Duodenal mucosa (tissue), 2 donors: Measurements from ENCODE around the gene HPCAL4.

Source experiments
- H3K27ac ChIP-seq: one replicate; pipeline ENCODE4 v1.7.0; 2013; ENCODE audit warnings: low read depth, low read length
- H3K27me3 ChIP-seq, 2 donors: one replicate each; pipeline ENCODE4 v1.7.0; 2013; ENCODE audit warnings: low read length in 2 of 2, control low read depth in 1 of 2; ENCODE audit not compliant: insufficient read depth in 2 of 2, control insufficient read depth in 1 of 2
- H3K36me3 ChIP-seq, 2 donors: one replicate each; pipeline ENCODE4 v1.7.0; 2013; ENCODE audit warnings: low read length in 2 of 2, control low read depth in 1 of 2; ENCODE audit not compliant: insufficient read depth in 2 of 2, control insufficient read depth in 1 of 2
- H3K4me1 ChIP-seq, 2 donors: one replicate each; pipeline ENCODE4 v1.7.0; 2013; ENCODE audit warnings: low read length in 2 of 2, control low read depth in 1 of 2; ENCODE audit not compliant: insufficient read depth in 2 of 2, control insufficient read depth in 1 of 2
- H3K4me3 ChIP-seq, 2 donors: one replicate each; pipeline ENCODE4 v1.7.0; 2013; ENCODE audit warnings: low read length in 2 of 2, low read depth in 1 of 2
- H3K9ac ChIP-seq, 2 donors: one replicate each; pipeline ENCODE4 v1.7.0; 2013; ENCODE audit warnings: low read length in 2 of 2, low read depth in 1 of 2
- H3K9me3 ChIP-seq, 2 donors: one replicate each; pipeline ENCODE4 v1.7.0; 2013; ENCODE audit warnings: low read length in 2 of 2, control low read depth in 1 of 2; ENCODE audit not compliant: control insufficient read depth in 1 of 2

HPCAL4 gene

GRCh38 chr1:39691383-39692151 lies at the start of gene HPCAL4:
Gene HPCAL4 (minus strand): TSS chr1:39691433. CDS start chr1:39684603, 6,830 bp downstream.
- H3K36me3 ChIP-seq: no peaks in the 10 kb centered on the region
- no peaks in the 10 kb centered on the region for H3K9me3 ChIP-seq
- H3K9ac ChIP-seq: no peak within 1 kb of the TSS
- H3K27me3 ChIP-seq: peaks cover 64 to 70% of the 10 kb centered on the region in 2 donors
- H3K27ac ChIP-seq: no peak within 1 kb of the TSS
- H3K4me1 ChIP-seq: peaks cover 14 to 17% of the 10 kb centered on the region in 2 donors
- peak within 1 kb of the TSS; percentile 36 to 60 for H3K4me3 ChIP-seq

GRCh38 chr1:39738622-39739366 lies 47.6 kb upstream of the HPCAL4 start, which contains the start of gene PPIE:
Gene PPIE (plus strand): TSS chr1:39738882. CDS start chr1:39738901, 19 bp downstream.
- Histone ChIP-seq H3K4me3 (peak within 1 kb of the TSS; percentile 99), H3K27ac (no peak within 1 kb of the TSS), H3K4me1 (peaks cover 12 to 13% of the 10 kb centered on the region in 2 donors), H3K9me3 (no peaks in the 10 kb centered on the region), H3K27me3 (peaks cover 2 to 3% of the 10 kb centered on the region in 2 donors), H3K36me3 (peaks cover 23 to 27% of the 10 kb centered on the region in 2 donors), H3K9ac (peak within 1 kb of the TSS; percentile 92 to 96)

DNA sequence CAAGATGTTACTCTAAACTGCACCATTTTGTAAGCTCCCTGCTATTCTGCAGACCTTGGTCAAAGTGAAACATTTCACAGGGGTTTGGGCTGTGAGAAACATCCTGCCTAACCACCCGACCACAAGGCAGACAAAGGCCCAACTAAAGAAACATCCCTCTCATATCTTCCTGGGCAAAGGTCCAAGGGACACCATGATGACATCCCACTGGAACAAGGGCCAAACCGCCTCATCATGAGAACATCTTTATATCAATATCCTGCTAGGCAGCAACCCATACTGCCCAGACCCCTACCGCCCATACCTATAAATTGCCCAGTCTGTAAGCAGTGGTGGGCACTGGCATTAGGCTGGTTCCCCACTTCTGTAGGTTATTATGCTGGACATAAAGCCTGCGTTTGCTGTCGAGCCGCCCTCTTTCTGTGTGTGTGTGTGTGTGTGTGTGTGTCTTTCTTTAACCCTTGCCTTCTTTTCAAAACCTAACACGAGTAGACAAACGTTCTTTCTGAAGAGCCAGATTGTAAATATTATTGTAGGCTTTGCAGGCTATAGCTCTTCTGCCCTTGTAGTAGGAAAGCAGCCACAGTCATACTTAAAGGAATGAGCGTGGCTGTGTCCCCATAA lies 46.4 kb upstream of the HPCAL4 start:
- peaks cover 12 to 13% of the 10 kb centered on the region in 2 donors for H3K4me1 ChIP-seq
- H3K4me3 ChIP-seq: no peak overlapping the region
- peaks cover 6 to 10% of the 10 kb centered on the region in 2 donors for H3K27me3 ChIP-seq
- H3K27ac ChIP-seq: no peak overlapping the region
- no peak overlapping the region for H3K9ac ChIP-seq
- peaks cover 14 to 16% of the 10 kb centered on the region in 2 donors for H3K36me3 ChIP-seq
- H3K9me3 ChIP-seq: no peaks in the 10 kb centered on the region

- Histone ChIP-seq H3K9me3 (no peaks in the 10 kb centered on the region), H3K9ac (no peak overlapping the region), H3K4me1 (peaks cover 12 to 13% of the 10 kb centered on the region in 2 donors), H3K27me3 (peaks cover 10 to 14% of the 10 kb centered on the region in 2 donors), H3K27ac (no peak overlapping the region), H3K4me3 (no peak overlapping the region), H3K36me3 (peaks cover 0 to 4% of the 10 kb centered on the region in 2 donors)
Observed at GRCh38 chr1:39735731-39736130, 44.5 kb upstream of the HPCAL4 start.

GRCh38 chr1:39733161-39733560 lies 41.9 kb upstream of the HPCAL4 start:
- Histone ChIP-seq H3K9ac (no peak overlapping the region), H3K4me3 (no peak overlapping the region), H3K9me3 (no peaks in the 10 kb centered on the region), H3K36me3 (no peaks in the 10 kb centered on the region), H3K27ac (no peak overlapping the region), H3K4me1 (no peaks in the 10 kb centered on the region), H3K27me3 (peaks cover 12 to 27% of the 10 kb centered on the region in 2 donors)

DNA sequence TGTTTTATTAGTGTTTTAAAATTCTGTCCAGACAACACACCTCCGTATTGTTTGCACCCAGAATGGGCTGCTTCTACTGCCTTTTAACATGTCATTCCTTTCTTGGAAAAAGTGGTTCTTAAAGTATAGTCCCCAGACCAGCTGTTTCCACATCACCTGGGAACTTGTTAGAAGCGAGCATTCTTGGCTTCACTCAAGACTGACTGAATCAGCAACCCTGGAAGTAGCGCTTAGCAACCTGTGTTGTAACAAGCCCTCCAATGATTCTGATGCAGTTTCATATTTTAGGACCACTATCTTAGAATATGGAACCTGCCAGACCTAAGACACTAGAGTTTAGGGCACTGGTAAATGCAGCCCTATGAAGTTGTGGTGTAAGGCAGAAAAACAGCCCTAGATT lies 41.5 kb upstream of the HPCAL4 start:
- Histone ChIP-seq H3K27ac (no peak overlapping the region), H3K36me3 (no peaks in the 10 kb centered on the region), H3K27me3 (peaks cover 16 to 30% of the 10 kb centered on the region in 2 donors), H3K4me3 (no peak overlapping the region), H3K9me3 (no peaks in the 10 kb centered on the region), H3K4me1 (no peaks in the 10 kb centered on the region), H3K9ac (no peak overlapping the region)

DNA sequence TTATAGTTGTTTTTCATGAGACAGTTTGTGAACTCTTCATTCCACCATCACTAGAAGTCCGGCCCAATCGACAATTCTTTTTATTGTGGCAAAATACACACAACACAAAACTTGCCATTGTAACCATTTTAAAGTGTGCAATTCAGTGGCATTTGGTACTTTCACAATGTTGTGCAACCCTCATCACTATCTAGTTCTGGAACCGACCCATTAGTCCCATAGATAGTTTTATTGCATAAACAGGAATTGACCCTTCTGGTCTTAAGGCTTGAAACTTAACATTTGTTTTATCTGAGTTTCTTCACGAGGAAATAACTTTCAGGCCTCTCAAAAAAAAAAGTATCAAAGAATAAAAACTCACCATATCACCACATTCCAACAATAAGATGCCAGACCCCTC lies 38.6 kb upstream of the HPCAL4 start:
- Histone ChIP-seq H3K4me1 (no peaks in the 10 kb centered on the region), H3K4me3 (no peak overlapping the region), H3K27ac (no peak overlapping the region), H3K36me3 (no peaks in the 10 kb centered on the region), H3K27me3 (peaks cover 25 to 37% of the 10 kb centered on the region in 2 donors), H3K9me3 (no peaks in the 10 kb centered on the region), H3K9ac (no peak overlapping the region)

GRCh38 chr1:39729030-39729429 lies 37.8 kb upstream of the HPCAL4 start:
- no peaks in the 10 kb centered on the region for H3K4me1 ChIP-seq
- no peak overlapping the region for H3K27ac ChIP-seq
- H3K27me3 ChIP-seq: peaks cover 25 to 45% of the 10 kb centered on the region in 2 donors
- H3K4me3 ChIP-seq: no peak overlapping the region
- no peaks in the 10 kb centered on the region for H3K36me3 ChIP-seq
- no peaks in the 10 kb centered on the region for H3K9me3 ChIP-seq
- no peak overlapping the region for H3K9ac ChIP-seq

DNA sequence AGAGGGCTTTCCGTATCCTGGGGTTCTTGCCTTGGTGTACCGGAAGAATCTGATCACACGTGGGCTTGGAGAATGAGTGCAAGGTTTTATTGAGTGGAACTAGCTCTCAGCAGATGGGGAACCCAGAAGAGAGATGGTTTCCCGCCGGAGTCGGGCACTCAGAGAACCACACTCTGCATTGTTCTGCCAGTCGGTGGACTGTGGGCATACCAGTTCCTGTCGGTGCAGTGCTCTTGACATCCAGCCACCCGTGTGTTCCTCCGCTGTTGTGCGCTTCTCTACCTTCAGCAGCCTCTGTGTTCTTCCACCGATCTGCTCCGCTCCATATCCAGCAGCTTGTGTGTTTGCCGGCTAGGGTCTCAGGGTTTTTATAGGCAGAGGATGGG lies 36.7 kb upstream of the HPCAL4 start:
- Histone ChIP-seq H3K9me3 (no peaks in the 10 kb centered on the region), H3K9ac (no peak overlapping the region), H3K4me1 (no peaks in the 10 kb centered on the region), H3K4me3 (no peak overlapping the region), H3K27me3 (peaks cover 20 to 45% of the 10 kb centered on the region in 2 donors), H3K27ac (no peak overlapping the region), H3K36me3 (no peaks in the 10 kb centered on the region)
